ENCODE measurements around the gene PLD1. TPM values are rescaled to one million over a fixed set of nuclear protein-coding genes. Genes with fewer than 3 reads are reported as not detected.

PLD1 gene
- total RNA-seq, 2 donors from 2014 or later, result 12.8 to 15.8 TPM

- no peaks in the 10 kb centered on the region for H3K36me3 ChIP-seq
- no peak for DNase-seq (ENCODE audit: low spot score)
- intact Hi-C loops (cut with DNase I), result no loop called here
- 95% methylated on average over 5 of the region's 5 CpGs for WGBS
- H3K27ac ChIP-seq, result no peak overlapping the region
- no peak overlapping the region for H3K4me3 ChIP-seq
- no peaks in the 10 kb centered on the region for H3K9me3 ChIP-seq
- peaks cover 2% of the 10 kb centered on the region for H3K4me1 ChIP-seq (replicated peaks)
- no peaks in the 10 kb centered on the region for H3K27me3 ChIP-seq (replicated peaks; ENCODE audit: insufficient read depth)
- no peak for TF ChIP-seq POLR2AphosphoS5 (IDR thresholded peaks at IDR 0.05)
- no peak for TF ChIP-seq POLR2A (IDR thresholded peaks at IDR 0.05)
- no peak for TF ChIP-seq CTCF (IDR thresholded peaks at IDR 0.05)
These were observed 137.7 kb downstream of the PLD1 start for GRCh38 chr3:171672538-171672937.

GRCh38 chr3:171672124-171672523 is 138.2 kb downstream of the PLD1 start:
- no peak for TF ChIP-seq CTCF (IDR thresholded peaks at IDR 0.05)
- TF ChIP-seq POLR2AphosphoS5 (IDR thresholded peaks at IDR 0.05), result no peak
- no peak for TF ChIP-seq POLR2A (IDR thresholded peaks at IDR 0.05)
- 70% methylated on average over 3 of the region's 3 CpGs for WGBS
- intact Hi-C loops (cut with DNase I), result no loop called here
- no peak for DNase-seq (ENCODE audit: low spot score)
- no peaks in the 10 kb centered on the region for H3K27me3 ChIP-seq (replicated peaks; ENCODE audit: insufficient read depth)
- H3K4me1 ChIP-seq (replicated peaks), result no peaks in the 10 kb centered on the region
- H3K36me3 ChIP-seq, result no peaks in the 10 kb centered on the region
- no peaks in the 10 kb centered on the region for H3K9me3 ChIP-seq
- no peak overlapping the region for H3K4me3 ChIP-seq
- no peak overlapping the region for H3K27ac ChIP-seq

- no peaks in the 10 kb centered on the region for H3K36me3 ChIP-seq
- no peak overlapping the region for H3K4me3 ChIP-seq
- no peak for DNase-seq (ENCODE audit: low spot score)
- intact Hi-C loops (cut with DNase I), result no loop called here
- TF ChIP-seq POLR2AphosphoS5 (IDR thresholded peaks at IDR 0.05) (no peak), CTCF (IDR thresholded peaks at IDR 0.05) (no peak), POLR2A (IDR thresholded peaks at IDR 0.05) (no peak)
- H3K9me3 ChIP-seq, result no peaks in the 10 kb centered on the region
- no peaks in the 10 kb centered on the region for H3K4me1 ChIP-seq (replicated peaks)
- H3K27ac ChIP-seq, result no peak overlapping the region
- 80% methylated on average over 4 of the region's 4 CpGs for WGBS
- H3K27me3 ChIP-seq (replicated peaks; ENCODE audit: insufficient read depth), result no peaks in the 10 kb centered on the region
These were observed 138.6 kb downstream of the PLD1 start for GRCh38 chr3:171671709-171672108.

- WGBS, result 95% methylated on average over 4 of the region's 4 CpGs
- Histone ChIP-seq H3K9me3 (no peaks in the 10 kb centered on the region), H3K27ac (no peak overlapping the region), H3K27me3 (replicated peaks; ENCODE audit: insufficient read depth) (no peaks in the 10 kb centered on the region), H3K4me1 (replicated peaks) (no peaks in the 10 kb centered on the region), H3K36me3 (no peaks in the 10 kb centered on the region), H3K4me3 (no peak overlapping the region)
- TF ChIP-seq CTCF (IDR thresholded peaks at IDR 0.05), result no peak
- TF ChIP-seq POLR2AphosphoS5 (IDR thresholded peaks at IDR 0.05), result no peak
- no peak for TF ChIP-seq POLR2A (IDR thresholded peaks at IDR 0.05)
- intact Hi-C loops (cut with DNase I), result no loop called here
- DNase-seq (ENCODE audit: low spot score), result no peak
These were observed 143.8 kb downstream of the PLD1 start for GRCh38 chr3:171666516-171666915.

- no peaks in the 10 kb centered on the region for H3K36me3 ChIP-seq
- 96% methylated on average over 4 of the region's 4 CpGs for WGBS
- no peaks in the 10 kb centered on the region for H3K4me1 ChIP-seq (replicated peaks)
- no peaks in the 10 kb centered on the region for H3K27me3 ChIP-seq (replicated peaks; ENCODE audit: insufficient read depth)
- H3K4me3 ChIP-seq, result no peak overlapping the region
- TF ChIP-seq POLR2A (IDR thresholded peaks at IDR 0.05) (no peak), POLR2AphosphoS5 (IDR thresholded peaks at IDR 0.05) (no peak), CTCF (IDR thresholded peaks at IDR 0.05) (no peak)
- H3K9me3 ChIP-seq, result no peaks in the 10 kb centered on the region
- no peak for DNase-seq (ENCODE audit: low spot score)
- intact Hi-C loops (cut with DNase I), result no loop called here
- H3K27ac ChIP-seq, result no peak overlapping the region
These were observed 146.5 kb downstream of the PLD1 start for GRCh38 chr3:171663805-171664204.
